Activated T-cell treated with anti-CD3 and anti-CD28 coated beads for 1 hour (primary cell): Measurements from ENCODE around the gene RPTOR.
"Not testable (repeated sequence)": the region's sequence is repeated elsewhere in the genome, so short reads cannot be mapped to it uniquely, and the experiment has no call there.

Experiments
- DNase-seq: peaks from one replicate; pipeline ENCODE4 v3.0.0-alpha.2; 2020; ENCODE audit warnings: low read depth

RPTOR gene

DNA sequence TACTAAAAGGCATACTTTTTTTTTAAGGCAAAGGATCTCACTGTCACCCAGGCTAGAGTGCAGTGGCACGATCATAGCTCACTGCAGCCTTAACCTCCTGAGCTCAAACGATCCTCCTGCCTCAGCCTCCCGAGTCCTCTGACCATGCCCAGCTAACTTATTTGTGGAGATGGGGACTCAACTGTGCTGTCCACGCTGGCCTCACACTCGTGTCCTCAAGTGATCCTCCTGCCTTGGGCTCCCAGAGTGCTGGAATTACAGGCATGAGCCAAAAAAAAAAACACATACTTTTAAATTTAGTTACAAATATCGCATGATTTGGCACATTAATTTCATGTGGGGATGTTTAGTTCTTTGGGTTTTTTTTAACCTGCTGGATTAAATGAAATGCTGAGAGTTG lies 239.3 kb downstream of the RPTOR start:
- DNase-seq = no peak

DNA sequence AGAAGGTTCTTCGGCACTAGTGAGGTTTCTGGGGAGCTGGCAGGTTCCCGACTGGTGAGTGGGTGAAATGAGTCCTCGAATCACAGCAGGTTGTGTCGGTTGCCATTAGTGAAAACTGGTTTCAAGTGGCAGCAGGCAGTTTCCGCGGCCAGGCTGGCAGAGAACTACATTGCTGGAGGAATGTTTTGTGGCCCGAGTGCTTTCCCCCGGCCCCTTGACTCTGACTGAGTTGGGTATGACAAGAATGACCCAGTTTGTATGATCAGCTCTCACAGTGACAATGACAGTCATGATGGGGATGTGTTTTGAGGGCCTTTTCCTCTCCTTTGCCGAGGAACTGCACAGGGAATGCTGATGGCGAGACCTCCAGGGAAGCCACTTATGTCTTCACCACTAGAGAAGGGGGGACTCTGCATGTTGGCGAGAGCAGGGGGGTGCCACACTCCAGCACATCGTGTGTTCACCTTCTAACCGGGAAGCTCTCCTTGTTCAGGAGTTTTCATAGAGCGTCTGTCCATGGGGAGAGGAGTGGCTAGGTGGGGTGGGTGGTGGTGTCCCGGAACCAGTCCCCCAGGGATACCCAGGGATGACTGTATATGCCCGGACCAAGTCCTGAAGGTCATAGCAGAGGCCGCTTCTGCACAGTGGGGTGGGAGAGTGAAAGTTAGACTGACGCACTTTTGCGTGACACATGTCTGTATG lies 241.0 kb downstream of the RPTOR start:
- DNase-seq = no peak

DNA sequence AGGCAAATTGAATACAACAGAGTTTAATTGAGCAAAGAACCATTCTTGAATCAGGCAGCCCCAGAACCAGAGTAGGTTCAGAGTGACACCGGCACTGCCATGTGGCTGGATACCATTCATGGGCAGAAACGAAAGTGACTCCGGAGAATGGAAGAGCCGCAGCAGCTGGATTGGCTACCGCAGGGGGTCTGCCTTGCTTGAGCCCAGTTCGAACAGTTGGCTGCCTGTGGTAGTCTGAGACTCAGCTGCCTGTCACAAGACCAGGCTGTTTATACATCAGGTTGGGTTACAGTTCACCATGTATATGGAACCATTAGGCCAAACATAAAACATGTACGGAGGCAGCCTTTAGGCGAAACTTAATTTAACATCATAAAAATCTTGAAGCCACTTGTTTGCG lies 241.8 kb downstream of the RPTOR start:
- DNase-seq = no peak

DNA sequence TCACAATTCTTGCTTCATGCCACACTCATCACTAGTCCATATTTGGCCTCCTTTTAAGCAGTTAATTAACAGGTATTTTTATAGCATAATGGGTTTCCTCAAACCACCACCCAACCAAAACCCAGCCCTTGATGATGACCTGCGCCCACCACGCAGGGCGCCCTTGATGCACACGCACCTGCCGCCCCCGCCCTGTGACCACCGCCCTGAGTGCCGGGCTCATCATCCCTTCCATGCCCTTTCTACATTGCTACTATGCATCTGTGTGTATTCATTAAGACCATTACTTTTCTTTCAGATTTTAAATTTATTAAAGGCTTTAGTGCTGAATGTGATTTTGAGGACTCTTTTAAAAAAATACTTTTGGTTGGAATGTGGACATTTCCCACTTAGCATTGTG lies 242.2 kb downstream of the RPTOR start:
- no peak for DNase-seq

DNA sequence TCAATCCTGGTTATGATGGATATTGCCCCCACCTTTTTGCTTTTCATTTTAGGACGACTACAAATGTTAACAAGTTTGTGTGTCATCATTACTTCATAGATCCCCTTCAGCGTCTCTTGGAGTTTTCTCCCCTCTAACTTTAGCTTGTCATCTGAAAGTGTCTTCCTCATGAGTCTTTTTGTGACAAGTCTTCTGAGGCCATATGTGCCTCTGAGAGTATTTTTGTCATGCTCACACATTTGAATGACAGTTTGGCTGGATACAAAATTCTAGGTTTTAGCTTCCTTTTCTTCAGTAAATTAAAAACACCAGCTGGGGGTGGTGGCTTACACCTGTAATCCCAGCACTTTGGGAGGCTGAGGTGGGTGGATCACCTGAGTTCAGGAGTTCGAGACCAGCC lies 243.2 kb downstream of the RPTOR start:
- DNase-seq = no peak

DNA sequence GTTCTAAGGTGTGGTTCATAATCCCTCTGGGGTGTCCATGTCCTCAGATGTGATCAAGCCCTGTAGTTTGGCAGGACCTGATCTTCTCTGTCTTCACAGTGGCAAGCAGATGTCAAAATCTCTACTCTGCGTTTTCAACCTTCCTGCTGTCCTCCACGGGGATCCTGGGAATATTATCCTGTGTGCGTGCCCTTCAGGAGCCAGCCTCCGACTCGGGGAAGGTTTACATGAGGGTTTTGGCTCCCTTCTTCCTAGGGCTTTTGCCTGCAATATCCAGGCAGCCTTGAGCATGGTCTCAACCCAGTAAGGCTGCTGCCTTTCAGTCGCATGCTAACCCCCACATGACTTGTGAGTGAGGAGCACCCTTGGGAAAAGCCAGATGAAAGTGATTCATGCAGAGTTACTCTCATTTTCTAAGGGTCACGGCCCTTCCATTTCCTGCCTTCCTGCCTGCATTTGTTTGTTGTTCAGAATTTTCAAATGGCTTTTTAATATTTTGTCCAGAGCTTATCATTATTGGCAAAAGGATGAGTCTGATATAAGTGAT lies 244.8 kb downstream of the RPTOR start:
- DNase-seq = no peak

DNA sequence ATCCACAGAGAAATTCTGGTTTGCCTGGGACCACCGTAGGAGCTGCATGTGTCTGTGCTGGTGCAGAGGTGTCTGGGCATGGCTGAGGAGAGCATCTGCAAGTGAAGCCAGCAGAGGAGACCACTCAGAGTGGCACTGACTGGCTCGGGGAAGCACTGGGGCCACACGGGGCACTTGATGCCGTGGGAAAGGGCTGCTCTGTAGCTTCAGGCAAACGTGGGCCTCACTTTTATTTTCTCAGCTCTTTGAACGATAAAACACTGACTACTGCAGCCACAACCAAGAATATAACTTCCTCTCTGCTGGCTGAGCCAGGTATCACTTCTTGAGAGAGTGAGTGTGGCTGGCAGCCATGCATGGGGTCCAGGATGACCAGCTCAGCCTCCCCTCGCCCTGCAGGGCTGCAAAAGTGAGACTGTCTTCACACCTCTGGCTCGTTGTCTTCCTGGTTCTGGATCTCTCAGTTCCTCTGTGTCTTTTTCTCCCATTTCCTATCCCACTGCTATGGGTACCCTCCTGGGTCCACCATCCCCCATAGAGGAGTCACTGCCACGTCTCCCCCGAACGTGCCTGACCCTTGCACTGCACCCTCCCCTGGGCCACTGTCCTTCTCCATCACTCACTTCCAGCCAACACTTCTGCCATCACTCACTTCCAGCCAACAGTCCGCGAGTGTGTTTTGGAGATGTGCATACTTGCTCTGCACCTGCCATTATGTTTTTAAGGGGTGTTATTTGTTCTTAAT lies 245.6 kb downstream of the RPTOR start:
- no peak for DNase-seq

DNA sequence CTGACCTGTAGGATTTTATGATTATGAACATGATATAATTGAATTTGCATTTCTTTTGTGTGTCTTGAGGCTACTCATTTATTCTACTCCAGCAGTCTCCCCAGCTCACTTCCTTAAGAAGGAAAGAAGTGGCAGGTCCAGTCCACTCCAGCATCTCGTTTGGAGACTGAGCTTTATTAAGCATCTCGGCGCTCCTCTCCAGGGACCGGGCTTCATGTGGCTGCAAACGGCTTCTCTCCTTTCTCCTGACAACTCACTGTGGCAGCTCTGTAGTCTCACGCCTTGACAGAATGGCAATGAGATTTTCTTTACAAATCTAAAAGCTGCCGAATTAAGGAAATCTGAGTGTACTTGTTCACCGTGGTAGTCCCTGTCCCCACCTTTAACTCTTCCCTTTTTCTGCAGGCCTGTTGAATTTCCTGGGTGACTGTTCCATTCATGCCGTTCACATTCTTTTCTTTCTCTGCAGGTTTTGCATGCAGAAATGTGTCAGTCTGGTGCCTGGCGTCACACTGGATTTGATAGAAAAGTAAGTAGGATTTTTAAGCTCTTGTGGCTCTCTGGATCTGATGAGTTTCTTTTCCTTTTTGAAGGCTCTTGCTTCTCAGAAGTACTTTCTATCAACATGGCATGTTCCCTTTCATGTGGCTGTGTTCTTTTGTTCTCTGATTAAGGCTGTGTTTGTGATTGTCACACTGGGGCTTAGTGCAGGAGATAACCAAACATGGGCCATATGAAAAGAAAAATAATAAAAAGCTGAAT lies 246.5 kb downstream of the RPTOR start:
- DNase-seq = no peak

DNA sequence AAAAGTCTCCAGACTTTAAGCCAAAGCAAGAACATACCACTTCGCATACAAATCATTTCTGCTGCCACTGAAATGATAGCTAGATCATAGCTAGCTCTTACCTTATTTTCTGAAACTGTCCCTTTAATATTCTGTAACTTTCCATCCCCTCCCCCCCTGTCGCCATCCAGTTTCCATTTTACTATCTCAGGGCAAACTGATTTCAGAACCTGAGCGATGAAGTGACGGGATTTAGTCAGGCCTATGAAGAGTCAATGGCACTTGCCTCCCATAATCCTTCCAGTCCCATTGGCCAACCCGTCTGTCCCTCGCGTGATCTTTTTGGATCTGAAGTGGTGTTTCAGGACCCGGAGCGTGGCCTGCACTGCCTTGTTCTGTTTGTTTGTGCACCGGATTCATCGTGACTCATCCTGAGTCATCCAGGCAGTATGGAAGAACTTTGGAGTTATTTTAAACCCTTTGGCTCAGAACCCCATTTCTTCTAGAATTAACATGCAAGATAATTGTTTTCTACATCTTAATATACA lies 247.2 kb downstream of the RPTOR start:
- DNase-seq = no peak

DNA sequence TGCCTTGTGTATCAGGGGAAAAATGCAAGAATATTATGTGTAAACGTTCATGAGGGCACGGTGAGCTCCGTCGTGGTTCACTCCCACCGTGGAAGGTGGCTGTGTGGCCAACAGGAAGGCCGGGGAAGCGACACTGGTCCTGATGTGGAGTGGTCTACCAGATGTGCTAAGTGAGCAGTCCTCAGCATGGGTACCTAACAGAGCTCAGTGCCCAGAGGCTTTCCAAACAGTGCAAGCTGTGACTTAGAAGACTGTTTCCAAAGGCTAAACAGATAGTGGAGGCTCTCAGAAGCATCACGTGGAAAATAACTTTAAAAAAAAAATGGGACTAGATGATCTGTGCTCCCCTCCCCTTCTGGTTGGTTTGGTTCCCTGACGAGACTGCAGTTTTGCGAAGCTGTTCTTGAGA lies 247.7 kb downstream of the RPTOR start:
- DNase-seq = no peak

DNA sequence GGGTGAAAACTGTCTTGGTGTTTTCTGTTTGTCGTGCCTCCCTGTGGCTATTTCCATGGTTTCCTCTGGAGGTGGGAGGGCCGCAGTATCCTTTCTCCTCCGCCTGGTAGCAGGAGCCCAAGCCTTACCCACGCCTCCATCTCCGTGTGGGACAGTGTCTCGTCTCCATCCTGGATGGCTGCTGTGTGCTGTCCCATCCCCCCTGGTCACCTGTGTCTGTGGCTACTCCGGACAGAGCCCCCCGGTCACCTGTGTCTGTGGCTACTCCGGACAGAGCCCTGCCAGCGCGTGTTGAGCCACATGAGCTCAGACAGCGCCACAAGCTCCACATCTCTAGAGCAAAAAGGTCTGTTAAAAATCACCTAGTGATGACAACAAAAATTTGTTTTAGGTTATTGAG lies 248.8 kb downstream of the RPTOR start:
- no peak for DNase-seq

DNA sequence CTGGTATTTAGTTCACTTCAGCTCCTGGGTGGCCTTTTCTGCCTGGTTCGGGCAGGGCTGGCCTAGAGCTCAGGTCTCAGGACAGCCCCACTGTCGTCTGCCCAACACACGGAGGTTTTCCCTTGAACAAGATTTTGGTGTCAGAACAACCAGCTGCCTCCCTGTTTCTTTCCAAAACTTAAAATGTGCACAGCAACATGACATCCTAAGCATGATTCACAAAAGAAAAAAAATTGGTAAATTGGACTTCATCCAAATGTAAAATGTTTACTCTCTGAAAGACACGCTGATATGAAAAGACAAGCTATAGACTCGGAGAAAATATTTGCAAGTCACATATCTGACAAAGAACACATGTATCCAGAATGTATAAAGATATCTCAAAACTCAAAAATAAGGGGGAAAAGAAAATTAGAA lies 249.2 kb downstream of the RPTOR start:
- DNase-seq = no peak

DNA sequence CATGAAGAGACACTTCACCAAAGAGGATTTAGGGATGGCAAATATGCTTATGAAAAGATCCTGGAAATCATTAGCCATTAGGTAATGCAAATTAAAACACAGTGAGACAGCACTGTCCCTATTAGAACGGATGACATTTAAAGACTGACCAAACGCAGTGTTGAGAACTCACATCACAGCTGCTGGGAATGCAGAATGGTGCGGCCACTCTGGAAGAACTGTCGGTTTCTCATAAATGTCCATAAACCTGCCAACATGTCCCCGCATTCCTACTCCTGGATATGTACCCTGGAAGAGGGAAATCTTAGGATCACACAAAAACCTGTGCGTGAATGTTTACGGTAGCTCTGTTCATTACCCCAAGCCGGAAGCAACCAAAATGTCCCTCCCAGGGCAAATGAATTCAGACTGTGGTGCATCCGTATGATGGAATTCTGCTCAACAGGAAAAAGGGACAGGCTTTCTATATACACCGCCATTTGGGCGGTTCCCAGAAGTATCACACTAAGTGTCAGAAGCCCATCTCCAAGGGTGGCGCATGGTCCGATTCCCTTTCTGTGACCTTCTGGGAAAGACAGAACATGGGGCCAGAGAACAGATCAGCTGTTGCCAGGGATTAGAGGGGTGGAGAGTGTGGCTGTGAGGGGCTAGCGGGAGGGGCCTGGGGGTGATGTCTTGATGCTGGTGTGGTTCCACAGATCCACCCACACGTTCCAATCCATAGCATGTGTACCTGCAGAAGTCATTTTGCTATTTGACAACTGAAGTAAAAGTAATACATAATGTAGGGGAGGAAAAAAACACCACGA lies 249.8 kb downstream of the RPTOR start:
- no peak for DNase-seq

DNA sequence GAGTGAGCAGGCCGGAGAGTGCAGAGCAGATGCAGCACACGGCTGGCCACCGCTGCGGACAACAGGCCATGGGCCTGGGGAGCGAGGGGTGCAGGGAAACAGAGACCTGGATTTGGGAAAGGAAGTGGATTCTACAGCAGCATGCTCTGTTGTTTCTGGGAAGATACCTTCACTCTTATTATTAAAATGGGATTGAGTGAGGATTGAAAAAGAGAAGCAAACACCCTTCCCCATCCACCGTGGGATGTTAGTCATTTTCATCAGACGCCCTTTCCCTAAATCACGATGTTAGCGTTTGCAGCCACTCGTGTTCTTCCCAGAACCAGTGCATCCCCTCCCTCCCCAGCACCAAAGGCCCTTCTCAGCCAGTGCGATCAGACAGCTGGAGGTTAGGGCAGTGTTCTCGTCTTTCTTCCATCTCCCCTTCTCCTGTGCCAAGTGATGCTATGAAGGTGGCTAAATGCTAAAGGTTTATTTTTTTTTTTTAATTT lies 250.5 kb downstream of the RPTOR start:
- no peak for DNase-seq

DNA sequence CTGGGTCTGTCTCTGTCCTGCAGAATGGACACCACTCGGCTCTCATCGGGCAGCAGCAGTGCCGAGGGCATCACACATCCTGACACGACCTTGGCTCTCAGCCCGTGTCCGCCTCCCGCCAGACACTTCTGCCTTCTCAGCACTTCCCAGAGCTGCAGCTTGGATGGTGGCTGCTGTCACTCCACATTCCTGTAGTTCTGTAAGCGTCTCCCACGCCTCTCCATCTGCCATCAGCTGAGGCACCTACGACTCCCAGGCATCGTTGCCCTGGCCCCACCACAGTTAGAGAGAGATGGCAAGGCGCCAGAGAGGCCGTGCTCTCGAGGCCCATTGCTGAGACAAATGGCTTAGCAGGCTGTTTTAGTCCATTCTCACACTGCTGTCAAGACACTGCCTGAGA lies 251.1 kb downstream of the RPTOR start:
- DNase-seq = no peak

DNA sequence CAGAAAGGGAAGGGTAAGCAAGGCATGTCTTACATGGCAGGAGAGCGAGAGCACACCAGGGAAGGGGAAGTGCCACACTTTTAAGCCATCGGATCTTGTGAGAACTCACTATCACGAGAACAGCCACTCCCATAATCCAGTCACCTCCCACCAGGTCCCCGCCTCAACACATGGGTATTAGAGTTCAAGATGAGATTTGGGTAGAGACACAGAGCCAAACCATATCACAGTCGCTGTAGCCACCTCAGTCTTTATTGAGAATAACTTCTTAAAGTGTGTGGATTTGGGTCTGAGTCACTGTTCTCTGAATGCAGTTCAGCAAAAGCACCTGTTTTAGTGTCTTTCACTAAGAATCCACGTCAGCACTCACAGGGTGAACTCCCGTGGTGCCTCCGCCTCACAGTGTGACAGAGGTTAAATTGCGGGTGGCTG lies 251.8 kb downstream of the RPTOR start:
- DNase-seq = no peak

DNA sequence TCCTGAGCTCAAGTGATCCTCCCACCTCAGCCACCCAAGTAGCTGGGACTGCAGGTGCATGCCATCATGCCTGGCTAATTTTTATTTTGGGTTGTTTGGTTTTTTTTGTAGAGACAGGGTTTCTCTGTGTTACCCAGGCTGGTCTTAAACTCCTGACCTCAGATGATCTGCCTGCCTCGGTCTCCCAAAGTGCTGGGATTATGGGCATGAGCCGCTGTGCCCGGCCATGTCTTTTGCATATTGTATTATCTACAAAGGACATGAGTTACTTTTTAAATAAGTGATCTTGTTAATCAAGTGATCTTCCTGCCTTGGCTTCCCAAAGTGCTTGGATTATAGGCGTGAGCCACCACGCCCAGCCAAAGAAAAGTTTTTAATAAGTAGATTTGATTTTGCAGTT lies 252.6 kb downstream of the RPTOR start:
- not testable (repeated sequence) for DNase-seq

DNA sequence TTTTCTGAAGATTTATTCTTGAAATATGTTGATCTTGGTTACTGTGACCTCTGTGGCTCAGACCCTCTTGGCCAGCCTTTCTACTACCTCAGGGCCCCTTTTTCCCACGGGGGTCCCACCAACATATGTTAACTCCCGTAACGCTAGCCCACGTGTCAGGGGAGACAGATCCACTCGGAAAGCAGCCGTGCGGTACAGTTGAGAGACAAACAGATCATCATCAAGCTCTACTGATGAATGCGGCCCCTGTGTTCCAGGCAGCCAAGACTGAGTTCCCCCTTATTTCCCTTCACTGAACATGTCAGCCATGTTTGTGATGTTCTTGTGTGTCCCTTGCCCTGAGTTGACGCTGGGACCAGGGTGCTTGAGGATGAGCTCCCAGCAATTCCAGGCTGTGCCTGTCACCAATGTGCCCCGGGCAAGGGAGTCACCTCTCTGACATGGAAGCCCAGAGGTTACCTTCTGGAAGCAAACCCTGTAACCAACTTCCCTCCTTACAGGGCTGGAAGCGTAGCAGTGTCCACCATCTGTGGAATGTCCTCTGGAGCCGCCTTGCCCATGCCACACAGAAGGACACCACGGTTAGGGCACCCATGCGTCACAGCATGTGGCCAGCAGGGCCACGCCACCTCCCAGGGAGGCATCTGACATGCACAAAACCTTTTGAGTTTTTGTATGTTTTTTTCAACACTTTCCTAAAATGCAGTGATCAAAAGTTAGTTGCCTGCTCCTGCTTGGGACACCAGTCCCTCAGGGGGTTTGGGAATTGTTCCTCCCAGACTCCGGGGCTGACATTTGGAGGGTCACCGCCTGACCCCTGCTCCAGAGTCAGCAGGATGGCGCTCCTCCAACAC lies 253.3 kb downstream of the RPTOR start:
- no peak for DNase-seq

DNA sequence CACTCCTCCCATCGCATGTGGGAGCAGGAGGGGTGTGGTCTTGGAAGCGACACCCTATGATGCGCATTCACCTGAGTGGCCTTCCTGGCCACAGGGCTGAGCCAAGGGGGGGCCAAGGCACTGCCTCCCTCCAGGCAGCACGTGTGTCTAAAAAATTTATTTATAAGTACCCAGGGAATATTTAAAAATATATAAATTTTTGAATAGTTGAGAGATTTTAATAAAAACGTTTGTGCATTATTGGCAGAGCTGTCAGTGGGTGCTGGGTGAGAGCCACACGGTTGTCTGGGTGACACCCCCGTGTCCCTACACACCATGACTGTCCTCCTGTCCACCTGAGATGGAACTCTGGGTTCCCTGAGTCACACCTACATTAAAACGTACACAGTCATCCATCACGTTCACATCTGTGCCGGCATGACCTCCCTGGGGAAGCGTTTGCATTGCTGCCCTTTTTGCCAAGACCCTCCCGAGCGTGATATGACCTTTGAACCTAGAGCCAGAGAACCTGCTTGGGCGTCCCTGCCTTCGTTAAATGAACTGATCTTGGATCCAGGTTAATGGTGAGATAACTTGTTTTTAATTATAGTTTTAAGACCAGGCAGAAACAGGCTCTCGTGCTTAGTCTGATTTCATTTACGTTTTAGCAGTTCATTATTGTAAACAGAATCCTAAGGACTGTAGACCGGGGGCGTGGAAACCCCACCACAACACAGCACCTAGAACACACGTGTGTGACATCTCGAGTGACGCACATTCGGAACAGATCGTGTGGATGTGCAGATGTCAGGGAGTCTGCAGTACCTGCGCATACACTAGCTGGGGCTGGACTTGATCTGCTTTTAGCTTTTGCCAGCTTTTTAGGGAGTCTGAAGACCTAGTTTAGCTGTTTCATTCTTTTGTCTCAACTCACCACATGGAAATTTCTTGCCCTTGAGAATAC lies 254.2 kb downstream of the RPTOR start:
- DNase-seq = no peak
